Stimulated activated CD8-positive, alpha-beta memory T cell treated with anti-CD3 and anti-CD28 coated beads, Interleukin-4, amount 100 ng/mL, for 4 hours (primary cell): ENCODE data around the gene CCDC112.
"Not testable (repeated sequence)": the region's sequence is repeated elsewhere in the genome, so short reads cannot be mapped to it uniquely, and the experiment has no call there.

Experiments used
- DNase-seq, 2 donors: peaks; one replicate each; pipeline ENCODE4 v3.0.0-alpha.2; 2020; ENCODE audit warnings: low read depth in 2 of 2, low spot score in 1 of 2

The CCDC112 gene, protein sequence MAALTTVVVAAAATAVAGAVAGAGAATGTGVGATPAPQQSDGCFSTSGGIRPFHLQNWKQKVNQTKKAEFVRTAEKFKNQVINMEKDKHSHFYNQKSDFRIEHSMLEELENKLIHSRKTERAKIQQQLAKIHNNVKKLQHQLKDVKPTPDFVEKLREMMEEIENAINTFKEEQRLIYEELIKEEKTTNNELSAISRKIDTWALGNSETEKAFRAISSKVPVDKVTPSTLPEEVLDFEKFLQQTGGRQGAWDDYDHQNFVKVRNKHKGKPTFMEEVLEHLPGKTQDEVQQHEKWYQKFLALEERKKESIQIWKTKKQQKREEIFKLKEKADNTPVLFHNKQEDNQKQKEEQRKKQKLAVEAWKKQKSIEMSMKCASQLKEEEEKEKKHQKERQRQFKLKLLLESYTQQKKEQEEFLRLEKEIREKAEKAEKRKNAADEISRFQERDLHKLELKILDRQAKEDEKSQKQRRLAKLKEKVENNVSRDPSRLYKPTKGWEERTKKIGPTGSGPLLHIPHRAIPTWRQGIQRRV

DNA sequence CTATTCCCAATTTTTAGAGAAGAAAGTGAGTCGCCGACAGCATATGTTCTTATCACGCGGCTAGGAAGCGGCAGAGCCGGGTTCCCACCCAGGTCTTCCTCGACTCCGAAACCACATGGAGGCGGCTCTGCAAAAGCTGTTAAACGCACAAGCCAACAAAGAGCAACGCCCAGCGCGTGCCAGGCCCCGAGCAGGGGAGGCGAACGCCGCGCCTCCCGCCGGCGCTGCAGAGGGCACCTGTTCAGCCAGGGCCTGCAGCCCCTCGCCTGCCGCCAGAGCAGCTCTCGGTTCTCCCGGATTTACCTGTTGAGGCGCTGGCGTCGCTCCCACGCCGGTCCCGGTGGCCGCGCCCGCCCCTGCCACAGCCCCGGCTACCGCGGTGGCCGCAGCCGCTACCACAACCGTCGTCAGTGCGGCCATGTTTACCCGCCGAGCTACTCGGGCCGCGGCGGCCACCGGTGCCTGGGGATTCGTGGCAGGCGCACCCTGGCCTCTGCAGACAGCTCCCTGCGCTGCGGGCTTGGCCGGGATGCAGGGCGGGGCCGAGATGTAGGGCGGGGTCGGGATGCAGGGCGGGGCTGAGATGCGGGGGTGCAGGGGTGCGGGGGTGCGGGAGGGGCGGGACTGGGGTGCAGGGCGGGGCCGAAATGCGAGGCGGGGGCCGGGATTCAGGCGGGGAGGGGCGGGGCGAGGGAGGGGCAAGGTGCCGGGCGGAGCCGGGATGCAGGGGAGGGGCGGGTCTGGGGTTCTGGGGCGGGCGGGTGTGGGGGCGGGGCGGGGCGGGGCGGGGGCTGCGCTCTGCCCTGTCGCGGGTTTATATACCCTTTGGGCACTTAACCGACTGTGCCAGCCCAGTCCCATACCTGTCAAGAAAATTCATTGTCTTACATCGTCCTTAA lies at the start of gene CCDC112:
Gene CCDC112, minus strand, starts transcription at position 531 of the 899 bp plus-strand sequence. Its CDS starts 111 bp downstream, at position 420.
- peak; percentile 52 to 62 for DNase-seq

DNA sequence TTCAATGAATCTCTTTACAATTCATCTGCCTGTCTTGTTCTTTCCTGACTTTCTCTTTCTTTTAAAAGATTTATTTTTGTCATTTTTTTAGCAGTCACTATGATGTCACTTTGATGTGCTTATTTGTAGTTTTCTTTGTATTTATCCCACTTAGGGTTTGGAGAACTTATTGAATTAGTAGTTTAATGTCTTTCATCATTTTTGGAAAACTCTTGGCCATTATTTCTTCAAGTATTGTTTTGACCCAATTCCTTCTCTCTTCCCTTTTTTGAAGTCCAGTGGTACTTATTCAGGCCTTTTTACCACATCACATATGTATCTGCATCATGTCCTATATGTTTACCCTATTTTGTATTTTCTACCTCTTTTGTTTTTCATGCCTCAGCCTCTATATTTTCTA lies 48.9 kb upstream of the CCDC112 start:
- no peak for DNase-seq

DNA sequence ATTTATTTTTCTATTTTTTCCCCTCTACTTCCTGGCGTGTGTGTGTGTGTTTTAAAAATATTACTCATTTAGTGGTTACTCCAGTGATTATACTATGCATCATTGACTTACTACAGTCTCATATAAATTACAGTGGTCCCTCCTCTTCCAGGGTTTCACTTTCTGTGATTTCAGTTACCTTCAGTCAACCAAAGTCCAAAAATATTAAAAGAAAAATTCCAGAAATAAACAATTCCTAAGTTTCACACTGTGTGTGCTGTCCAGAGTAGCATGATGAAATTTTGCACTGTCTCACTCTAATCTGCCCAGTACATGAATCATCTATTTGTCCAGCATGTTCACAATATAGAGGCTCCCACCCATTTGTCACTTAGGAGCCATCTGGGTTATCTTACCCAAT lies 47.4 kb upstream of the CCDC112 start:
- DNase-seq = no peak

DNA sequence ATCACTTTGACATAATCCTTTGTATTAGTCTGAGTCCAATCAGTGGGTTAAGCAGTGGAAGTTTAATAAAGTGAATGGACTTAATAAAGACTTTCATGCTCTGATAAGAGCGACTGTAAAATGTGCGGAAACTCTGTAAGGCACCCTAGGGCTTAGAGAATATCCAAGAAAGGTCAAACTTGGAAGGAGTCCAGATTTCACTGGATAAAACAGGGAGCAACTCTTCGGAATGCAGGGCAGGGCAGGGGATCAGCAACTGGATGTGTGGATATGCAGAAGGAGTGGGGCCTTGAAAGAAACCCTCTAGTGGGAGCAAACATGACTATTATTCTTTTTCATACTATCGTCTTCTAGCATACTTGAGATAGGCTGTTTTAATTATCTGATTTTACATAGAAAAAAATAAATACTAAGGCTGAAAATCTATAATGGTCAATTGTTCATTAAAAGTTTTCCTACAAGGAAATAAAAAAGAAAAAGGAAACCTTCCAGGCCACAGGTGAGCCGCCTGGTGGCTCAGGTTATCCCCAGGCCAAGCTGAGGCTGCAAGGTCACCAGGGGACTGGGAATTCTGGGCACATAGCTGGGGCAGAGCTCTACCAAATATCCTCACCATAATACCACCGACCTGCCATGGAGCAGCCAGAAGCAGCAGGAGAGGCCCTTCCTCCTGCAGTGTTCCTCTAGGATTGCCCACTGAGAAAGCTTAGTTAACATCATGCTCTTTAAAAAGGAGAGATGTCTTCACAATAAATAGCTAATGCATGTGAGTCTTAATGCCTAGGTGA lies 46.3 kb upstream of the CCDC112 start:
- DNase-seq = no peak

DNA sequence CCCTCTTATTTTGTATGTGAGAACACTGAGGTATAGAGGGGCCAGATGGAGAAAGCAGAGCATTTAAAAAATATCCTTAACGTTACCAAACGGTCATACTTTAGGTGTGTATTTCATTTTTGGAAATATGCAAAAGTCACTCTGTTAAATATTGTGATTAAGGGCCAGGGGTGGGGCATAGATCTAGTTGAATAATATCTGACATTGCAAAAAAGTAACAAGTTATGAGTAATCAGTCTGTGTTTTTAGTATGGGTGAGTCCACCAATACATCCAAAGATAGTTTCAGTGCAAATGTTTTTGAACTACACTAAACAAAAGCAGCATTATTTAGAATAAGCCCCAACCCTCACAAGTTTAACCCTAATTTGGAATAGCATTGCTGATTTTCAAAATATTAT lies 45.3 kb upstream of the CCDC112 start:
- no peak for DNase-seq

DNA sequence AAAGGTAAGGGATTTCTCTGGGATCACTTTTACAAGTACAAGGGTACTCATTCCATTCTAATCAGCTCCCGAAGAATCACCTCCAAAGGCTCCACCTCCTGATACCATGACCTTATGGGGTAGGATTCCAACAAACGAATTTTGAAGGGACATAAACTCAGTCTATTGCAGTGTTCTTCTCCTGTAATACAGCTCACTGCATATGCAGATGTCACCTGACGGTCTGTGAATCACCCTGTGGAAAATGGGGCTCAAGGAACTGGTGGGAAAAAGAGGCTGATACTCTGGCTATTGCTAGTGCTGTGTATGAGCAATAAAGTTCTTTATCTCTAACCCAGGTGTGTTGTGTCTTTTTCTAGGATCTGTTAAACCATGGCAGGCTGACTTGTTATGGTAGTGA lies 42.4 kb upstream of the CCDC112 start:
- DNase-seq = no peak

DNA sequence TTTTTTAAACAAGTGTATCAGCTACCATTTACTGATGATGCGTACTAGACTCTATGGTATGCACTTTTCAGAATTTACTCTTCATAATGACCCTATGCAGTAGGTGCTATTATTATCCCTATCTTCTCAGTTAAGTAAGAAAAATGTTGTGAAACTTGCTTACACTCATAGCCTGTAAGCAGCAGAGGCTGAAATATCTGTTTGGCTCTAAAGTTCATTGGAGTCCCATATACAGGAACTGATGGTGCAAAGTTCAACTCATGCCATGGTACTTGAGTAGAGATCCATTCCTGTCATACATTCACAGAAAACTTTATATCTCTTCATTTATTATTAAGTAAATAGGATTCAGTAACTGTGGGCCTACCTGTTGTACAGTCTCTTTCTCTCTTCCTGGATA lies 41.4 kb upstream of the CCDC112 start:
- no peak for DNase-seq

DNA sequence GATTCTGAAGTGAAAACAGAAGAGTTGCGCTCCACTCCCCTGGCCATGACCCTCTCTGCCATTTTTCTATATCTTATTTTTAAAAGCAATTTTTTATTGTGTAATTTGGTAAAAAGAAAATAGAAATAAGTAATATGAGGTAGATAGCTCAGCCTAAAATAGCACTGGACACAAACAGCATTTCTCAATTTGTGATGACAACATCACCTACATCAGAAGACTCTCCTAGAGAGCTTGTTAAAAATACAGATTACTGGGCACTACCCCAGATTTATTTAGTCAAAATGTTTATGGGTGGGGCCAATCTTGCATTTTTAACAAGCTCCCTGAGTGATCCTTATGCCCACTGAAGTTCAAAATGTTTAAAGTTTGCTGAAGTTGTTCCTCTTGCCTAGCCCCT lies 40.5 kb upstream of the CCDC112 start:
- no peak for DNase-seq

DNA sequence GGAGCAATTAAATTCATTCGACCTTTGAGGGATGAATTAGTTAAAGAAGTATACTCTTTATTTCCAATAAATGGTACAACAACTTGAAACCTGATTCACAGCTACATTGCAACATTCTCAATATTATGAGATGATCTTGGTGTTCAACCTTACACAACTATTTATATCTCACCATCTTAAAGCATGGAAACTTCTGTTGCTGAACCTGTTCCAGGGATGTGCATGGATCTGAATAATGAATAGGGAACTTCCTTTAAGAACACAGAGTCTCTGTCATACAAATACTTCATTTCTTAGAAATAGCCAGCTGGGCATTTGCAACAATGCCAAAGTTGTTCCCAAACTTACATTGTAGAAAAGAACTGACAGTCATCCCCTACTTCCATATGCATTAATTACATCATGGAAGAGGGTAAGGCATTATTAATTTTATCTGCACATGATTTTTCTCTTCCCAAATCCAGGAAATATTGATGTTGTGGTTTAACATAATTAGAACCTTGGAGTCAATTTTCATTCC lies 39.8 kb upstream of the CCDC112 start:
- no peak for DNase-seq

DNA sequence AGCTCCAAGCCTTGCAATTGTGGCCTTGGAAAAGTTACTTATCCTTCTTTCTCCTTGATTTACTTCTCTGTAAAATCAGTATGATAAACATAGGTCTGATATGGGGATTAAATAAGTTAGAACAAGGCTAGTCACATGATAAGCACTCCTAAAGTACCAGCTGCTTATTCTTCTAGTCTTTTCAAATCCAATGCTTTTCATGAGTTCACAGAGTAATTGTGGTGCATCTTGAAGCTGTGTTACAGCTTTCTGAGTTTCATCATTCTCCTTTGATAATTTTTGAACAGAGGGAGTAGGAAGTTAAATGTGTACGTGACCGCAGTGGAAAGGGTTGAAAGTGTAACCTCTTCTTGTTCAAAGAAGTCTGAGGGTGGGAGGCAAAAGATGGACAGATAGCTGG lies 38.8 kb upstream of the CCDC112 start:
- DNase-seq = no peak

DNA sequence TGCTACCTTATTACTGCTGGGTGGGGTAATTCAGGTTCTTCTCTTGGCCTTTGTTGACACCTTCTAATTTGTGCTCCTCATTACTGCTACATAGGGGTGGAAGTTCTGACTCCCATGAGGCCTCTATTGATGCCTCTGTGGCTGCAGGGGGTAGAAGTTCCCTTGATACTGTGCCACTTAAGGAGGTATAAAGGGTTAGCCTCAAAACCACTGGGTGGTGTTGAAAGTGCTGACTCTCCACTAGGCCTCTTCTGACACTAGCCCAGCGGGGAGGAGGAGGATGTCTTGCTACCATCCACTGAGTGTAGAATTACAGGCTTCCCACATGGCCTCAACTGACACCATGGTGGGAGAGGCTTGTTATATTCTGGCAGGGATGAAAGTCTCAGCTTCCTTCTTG lies 36.7 kb upstream of the CCDC112 start:
- no peak for DNase-seq

DNA sequence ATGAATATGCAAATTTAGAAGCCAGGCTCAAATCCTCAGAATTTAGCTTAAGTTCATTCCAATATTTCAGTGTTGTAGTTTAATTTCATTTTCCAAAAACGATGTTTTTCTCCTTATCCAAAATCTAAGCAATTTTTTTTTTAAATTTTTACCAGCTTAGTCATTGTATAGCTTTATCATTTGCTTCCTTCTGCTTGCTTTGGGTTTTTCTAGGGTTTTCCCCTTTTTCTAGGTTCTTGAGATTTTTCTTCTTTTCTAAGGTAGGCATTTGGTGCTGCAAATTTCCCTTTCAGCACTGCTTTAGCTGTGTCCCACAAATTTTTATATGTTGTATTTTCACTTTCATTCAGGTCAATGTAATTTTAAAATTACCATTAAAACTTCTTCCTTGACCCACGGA lies 34.4 kb upstream of the CCDC112 start:
- no peak for DNase-seq

DNA sequence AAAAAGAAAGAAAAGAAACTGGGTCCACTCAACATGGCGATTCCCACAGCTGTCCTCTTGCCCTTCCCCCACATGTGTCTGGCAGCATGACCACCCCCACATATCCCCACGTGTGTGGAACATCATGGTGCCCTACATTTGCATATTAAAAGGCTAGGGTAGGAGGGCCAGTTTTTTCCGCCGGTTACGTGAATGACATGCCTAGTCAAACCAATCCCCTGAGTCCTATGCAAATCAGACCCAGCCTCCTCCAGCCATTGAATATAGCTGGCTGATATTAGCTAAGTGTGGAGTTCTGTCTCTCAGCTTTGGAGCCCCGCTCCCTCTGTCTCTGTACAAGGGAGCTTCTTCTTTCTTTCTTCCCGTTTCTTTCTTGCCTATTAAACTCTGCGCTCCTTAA lies 33.0 kb upstream of the CCDC112 start:
- no peak for DNase-seq

DNA sequence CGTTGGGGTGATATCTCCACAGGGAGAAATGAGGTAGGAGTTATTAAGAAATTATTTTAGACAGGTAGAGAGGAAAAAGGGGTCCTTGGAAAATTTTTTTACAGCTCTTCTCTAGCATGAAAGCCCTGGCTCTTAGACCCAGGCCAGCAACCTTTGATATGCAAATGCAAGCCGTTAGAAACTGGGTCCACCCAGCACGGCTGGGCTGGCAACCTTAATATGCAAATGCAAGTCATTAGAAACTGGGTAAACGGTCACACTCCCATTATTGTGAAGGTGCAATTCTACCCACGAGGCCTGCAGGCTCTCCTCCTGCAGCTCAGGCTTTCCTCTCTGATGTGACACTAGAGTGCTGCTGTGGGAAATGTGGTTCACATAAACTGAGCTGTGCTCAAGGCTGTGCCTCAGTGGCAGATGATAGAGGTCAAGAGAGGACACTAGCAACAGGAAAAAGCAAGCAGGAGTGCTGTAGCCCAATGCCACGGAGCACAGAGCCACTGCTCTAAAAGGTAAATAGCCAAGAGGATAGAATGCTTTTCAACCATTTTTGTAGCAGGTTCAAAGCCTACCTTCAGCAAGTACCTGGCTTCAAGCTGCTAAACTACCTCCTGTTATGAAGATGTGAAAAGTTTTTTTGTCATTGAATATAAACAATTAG lies 32.3 kb upstream of the CCDC112 start:
- not testable (repeated sequence) for DNase-seq

DNA sequence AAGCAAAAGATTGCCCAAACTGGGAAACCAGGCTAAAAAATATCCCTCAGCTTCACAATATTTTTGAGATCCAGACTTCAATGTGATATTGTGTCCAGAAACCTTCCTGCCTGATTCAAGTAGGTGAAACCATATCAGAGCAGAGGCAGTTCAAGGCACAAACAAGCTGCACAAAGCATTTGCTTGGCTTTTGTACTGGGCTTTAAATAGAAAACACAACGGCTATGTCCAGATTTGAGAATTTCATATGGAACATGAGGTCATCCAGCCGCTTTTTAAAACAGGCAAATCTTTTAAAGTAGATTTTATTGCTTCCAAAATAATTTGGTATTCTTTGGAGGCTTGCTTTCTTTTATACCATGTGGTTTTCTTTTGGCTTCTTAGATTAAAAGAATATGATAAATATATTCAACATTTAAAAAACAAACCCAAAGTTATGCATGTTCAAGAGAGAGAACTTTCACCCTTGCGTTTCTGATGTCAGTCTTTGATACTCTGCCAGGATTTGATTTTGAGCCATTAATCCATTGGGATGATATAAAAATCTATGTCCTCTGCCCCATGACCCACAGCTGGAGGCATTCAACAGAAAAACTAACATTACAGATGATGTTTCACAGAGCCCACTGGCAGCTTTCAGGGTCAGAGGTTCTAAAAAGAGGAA lies 29.0 kb upstream of the CCDC112 start:
- DNase-seq = no peak

DNA sequence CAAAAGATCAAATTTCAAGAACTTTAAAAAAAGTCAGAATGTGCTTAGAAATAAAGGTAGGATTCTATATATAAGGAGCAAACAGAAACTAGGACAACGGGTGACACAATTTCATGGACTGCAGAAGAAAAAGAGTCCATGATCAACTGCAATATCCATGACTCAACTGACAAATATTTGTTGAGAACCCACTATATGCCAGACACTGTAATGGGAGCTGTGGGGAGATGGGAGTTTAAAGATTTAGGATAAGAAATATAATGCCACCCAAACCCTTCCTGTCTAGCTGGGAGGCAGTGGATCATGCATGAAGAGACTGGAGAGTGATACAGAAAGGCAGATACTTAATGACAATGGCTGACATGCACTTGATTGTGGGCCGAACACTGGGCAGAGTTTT lies 27.6 kb upstream of the CCDC112 start:
- no peak for DNase-seq

DNA sequence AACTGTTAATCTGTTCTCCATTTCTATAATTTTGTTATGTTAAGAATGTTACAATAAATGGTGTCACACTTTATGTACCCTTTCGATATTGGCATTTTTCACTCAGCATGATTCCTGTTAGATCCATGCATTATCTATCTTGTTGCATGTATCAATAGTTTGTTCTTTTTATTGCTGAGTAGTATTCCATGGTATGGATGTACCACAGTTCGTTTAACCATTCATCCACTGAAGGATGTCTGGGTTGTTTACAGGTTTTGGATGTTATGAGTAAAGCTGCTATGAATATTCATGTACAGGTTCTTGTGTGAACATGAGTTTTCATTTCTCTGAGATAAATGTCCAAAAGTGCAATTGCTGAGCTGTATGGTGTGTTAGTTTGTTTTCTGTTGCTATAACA lies 26.3 kb upstream of the CCDC112 start:
- DNase-seq = no peak

DNA sequence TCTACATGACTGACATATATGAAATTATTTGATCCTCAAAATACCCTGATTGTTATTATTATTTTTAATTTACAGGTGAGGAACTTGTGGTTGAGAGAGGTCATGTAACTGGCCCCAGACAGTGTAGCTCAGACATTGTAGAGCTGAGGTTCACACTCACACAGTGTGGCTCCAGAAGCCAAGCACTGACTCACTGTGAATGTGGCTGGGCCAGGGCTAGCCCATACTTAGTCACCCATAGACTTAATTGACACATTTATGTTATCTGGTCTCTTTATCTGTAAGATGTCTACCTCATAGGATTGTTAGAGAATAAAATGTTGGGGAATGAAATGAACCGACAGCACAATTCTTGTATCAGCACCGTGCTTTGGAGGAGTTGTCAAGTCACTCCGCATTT lies 24.9 kb upstream of the CCDC112 start:
- DNase-seq = no peak

DNA sequence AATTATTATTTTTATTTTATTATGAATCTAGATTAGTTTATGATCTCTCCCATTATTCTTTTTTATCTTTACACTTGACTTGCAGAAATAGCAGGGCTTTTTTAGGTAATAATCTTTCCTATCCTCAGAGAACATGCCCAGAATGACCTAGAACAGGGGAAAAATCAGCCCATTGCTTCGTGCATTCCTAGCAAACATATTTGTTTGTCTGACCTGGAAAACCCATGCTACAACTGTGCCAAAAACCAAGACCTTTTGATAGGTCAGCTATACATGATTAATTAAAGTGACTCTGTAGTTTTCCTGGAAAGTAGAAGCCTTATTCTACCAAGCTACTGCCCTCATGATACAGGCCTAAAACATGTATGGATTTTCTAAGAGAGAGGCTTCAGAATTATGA lies 24.1 kb upstream of the CCDC112 start:
- DNase-seq = no peak

DNA sequence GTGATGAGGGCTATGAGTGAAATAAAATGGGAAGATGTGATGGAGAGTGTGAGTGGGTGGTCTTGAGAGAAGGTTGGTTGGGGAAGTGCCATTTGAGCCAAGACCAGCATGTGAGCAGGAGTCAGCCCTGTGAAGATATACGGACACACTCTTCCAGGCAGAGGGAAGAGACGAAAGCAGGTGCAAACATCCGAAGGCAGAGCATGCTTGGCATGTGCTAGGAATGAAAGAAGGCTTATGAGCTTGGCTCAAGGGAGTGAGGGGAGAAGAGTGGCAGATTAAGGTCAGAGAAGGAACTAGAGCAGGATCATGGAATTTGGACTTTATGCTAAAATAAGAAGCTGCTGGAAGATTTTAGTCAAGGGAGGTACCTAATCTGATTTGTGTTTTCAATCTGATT lies 23.6 kb upstream of the CCDC112 start:
- no peak for DNase-seq
